GM21619 (cell line): Measurements from ENCODE around the gene IGFBP2.

ENCODE experiments used
- ATAC-seq: cut with Tn5 transposase; IDR thresholded peaks from one replicate; pipeline ENCODE4 v1.9.1; 2021; ENCODE audit not compliant: unreplicated experiment

Gene IGFBP2

GRCh38 chr2:216636551-216637450 lies 3.6 kb downstream of the IGFBP2 start:
- ATAC-seq: no peak

GRCh38 chr2:216637472-216637871 lies 4.3 kb downstream of the IGFBP2 start:
- ATAC-seq: no peak

- ATAC-seq: no peak
These were observed 10.9 kb downstream of the IGFBP2 start for GRCh38 chr2:216643986-216644659.

- ATAC-seq: no peak
These were observed 11.8 kb downstream of the IGFBP2 start for GRCh38 chr2:216644842-216645635.

- no peak for ATAC-seq
These were observed 12.4 kb downstream of the IGFBP2 start for GRCh38 chr2:216645636-216645950.

GRCh38 chr2:216646116-216646515 lies 12.9 kb downstream of the IGFBP2 start:
- no peak for ATAC-seq

GRCh38 chr2:216648105-216648504 lies 14.9 kb downstream of the IGFBP2 start:
- ATAC-seq: no peak

- no peak for ATAC-seq
These were observed 16.4 kb downstream of the IGFBP2 start for GRCh38 chr2:216649574-216649973.

- ATAC-seq: no peak
These were observed 17.5 kb downstream of the IGFBP2 start for GRCh38 chr2:216650626-216651257.

- ATAC-seq: no peak
These were observed 18.2 kb downstream of the IGFBP2 start for GRCh38 chr2:216651351-216651881.

- ATAC-seq: no peak
These were observed 19.3 kb downstream of the IGFBP2 start for GRCh38 chr2:216652566-216652965.

- no peak for ATAC-seq
These were observed 20.0 kb downstream of the IGFBP2 start for GRCh38 chr2:216653093-216653799.

- no peak for ATAC-seq
These were observed 20.7 kb downstream of the IGFBP2 start for GRCh38 chr2:216653931-216654365.

GRCh38 chr2:216654528-216655052 lies 21.4 kb downstream of the IGFBP2 start:
- no peak for ATAC-seq

- no peak for ATAC-seq
These were observed 24.1 kb downstream of the IGFBP2 start for GRCh38 chr2:216657086-216657855.

- no peak for ATAC-seq
These were observed 24.8 kb downstream of the IGFBP2 start for GRCh38 chr2:216657980-216658379.

GRCh38 chr2:216658757-216659156 lies 25.5 kb downstream of the IGFBP2 start:
- no peak for ATAC-seq

- ATAC-seq: no peak
These were observed 26.1 kb downstream of the IGFBP2 start for GRCh38 chr2:216659276-216659675.

- no peak for ATAC-seq
These were observed 27.3 kb downstream of the IGFBP2 start for GRCh38 chr2:216660496-216660895.
